ENCODE measurements around the gene PEDS1.
A peak's percentile ranks its signal among the peaks of the same experiment; 100 is the strongest.
"Not testable (repeated sequence)": the region's sequence is repeated elsewhere in the genome, so short reads cannot be mapped to it uniquely, and the experiment has no call there.

Gene PEDS1

DNA sequence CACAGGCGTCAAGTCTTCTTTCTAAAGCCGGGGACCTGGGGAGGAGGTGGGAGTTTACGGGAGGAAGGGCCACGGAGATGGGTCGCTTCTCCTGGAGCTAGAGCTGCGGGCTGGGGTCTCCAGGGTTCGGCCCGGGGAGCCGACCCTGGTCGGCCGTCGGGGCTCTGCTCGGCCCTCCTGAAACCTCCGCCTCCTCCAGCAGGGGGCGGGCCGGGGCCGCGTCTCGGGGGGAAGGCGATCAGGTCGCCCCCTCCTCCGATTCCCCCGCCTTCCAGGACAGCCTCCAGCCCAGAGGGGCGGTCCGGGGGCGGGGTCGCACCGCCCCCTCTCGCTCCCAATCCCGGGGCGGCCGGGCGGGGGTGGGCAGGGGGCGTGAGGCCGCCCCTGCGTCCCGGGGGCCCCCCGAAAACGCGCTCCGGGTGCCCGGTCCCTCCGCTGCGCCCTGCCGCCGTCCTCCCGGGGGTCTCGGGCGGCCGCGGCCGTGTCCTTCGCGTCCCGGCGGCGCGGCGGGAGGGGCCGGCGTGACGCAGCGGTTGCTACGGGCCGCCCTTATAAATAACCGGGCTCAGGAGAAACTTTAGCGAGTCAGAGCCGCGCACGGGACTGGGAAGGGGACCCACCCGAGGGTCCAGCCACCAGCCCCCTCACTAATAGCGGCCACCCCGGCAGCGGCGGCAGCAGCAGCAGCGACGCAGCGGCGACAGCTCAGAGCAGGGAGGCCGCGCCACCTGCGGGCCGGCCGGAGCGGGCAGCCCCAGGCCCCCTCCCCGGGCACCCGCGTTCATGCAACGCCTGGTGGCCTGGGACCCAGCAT, 36.9 kb upstream of the PEDS1 start, which contains the start of gene CEBPB:
TSS of gene CEBPB (plus strand) at position 580 of the 814 bp plus-strand sequence. CDS start at position 784, 204 bp downstream.
- peak; percentile 82 for DNase-seq (ENCODE audit: low spot score)

DNA sequence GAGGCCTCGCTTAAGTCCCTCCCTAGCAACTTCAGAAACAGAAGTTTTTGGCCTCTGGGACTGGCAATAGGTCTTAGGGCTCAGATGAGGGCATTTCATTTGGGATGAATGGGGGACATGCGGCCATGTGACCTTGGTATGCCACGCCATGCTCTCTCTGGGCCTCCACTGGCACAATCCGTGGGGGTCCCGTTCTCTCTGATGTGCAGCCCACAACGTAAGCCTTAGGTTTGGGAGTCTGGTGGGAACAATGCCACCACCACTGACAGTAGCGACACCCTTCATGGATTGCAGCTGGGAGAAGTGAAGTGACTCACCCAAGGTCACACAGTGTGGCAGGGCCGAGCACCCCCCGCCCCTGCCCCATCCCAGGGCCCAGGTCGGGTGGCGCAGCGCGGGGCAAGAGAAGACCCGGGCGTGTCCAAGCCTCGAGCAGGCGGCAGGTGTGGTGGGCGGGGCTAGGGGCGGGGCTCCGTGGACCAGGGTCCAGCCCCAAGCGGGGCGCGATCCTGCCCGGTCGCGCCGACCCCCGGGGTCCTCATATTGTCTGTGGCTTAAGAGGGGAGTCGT, 36.2 kb upstream of the PEDS1 start:
- peak; percentile 5 for DNase-seq (ENCODE audit: low spot score)

DNA sequence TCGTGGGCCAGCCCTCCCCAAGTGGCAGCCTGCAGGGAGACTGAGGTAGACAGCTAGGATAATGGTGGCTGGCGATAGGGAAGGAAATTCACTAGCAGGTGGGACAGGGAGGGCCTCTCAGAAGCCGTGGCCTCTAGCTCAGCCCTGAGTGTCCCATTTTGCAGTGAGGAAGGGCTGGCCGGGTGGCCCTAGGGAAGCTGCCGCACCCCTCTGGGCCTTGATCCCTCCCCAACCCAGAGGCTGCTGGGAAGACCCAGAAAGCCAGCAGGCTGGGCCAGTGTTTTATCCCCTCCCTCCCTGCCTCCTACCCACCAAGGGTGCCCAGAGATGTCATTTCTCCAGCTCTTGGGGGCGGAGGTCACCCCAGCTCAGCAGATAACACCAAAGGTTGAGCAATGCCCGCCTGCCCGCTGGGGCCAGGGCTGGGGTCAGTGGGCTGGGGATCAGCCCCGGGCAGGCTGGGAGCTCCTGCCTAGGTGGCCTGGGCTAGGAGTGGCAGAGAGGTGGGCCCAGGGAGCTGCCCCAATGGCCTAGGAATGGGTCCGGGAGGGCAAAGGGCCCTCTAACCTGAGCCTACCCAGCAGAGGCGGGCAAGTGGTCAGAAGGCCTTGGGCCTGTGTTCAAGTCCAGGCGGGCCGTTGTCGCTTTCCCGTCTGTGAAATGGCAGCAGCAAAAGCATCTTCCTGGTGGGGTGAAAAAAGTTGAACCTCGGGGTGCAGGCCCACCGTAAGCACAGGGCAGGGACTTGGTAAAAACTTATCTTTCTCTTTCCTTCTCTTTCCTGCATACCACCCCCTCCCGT, 35.6 kb upstream of the PEDS1 start:
- DNase-seq (ENCODE audit: low spot score), result no peak

DNA sequence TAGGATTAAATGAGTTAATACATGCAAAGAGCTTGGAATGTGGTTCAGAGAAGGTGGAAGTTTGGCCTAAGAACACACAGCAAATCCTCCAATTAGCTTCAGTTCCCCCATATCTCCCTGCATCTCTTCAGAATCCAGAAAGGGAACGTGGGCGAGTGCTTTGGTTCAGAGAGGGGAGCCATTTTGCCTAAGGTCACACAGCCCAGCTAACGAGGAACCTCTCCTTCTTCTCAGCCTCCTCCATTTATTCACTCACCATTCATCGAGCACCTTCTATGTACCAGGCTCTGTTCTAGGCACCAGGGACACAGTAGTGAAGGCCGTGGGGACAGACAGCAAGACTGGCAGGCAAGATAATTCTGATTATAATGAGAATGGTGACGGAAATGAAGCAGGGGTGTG, 34.8 kb upstream of the PEDS1 start:
- no peak for DNase-seq (ENCODE audit: low spot score)

DNA sequence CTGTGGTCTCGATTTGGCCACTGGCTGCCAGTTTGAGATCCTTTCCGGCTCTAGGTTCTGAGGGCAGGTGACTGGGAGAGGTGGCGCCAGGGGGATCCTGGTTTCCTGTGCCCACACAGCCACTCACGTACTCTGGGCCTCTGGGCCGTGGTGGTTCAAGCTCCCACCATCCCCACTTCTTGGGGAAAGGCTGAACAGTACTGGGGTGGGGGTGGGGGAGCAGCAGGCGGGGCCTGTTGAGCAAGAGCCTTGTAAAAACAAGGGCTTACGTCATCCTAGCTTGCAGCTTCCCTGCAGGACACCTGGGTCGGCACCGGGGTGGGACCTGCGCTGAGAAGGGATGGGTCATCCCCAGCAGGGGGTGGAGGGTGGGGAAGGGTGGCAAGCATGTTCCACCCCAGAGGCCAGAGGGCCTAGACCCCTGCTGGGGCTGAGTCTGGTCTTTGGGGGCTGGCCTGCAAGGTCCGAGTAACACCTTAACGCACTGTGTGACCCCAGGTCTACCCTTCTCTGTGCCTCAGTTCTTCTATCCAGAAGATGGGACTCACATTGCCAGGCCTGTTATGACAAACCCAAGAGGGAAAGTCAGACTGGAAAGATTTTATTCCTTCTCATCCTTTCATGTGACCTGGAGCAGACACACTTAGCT, 34.0 kb upstream of the PEDS1 start:
- no peak for DNase-seq (ENCODE audit: low spot score)

DNA sequence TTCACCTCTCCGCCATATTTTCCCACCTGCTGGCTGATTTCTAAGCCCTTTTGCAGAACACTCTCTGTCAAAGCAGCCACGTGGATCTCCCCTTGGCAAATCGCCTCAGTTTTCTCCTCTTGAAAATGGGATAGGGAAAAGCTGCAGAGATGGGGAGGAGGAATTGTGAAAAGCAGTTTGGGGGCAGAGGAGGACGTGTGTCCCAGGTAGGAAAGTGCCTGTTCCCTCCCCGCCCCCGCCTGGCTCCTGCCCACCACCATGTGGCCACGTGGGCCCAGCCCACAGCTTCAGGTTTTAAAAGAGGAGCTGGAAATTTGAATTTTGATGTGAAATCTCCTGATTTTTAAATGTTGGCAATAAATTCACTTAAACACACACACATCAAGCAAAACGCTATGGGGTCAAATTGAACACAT, 33.5 kb upstream of the PEDS1 start:
- DNase-seq (ENCODE audit: low spot score), result no peak

DNA sequence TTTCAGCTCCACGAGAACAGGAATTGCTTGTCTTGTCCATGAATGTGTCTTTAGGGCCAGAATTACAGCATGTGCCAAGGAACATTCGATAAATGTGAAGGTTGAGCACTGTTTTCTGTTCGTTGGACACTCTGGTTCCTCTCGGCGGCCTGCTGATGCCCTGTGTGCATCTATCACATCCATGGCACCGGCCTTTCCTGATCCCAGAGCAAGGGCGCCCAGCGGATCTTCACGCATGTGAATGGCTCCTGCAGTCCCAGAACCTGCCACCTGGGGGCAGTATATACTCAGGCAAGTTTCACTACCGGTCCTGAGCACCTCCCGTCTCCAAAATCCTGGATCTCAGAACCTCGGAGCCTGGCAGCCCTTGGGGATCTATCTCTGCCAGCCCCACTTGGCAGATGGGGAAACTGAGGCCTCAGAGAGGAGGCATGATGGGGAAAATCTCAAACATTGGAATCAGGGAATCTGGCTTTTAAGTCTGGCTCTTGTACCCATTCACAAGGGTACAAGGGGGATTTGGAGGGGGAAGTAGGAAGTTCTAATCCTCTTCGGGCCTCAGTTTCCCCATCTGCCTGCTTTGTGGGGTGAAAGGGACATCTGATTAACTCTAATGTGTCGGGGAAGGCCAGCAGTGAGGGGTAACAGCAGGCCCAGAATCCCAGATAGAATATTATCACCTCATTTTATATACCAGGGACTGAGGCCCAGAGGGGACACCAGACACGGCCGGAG, 32.8 kb upstream of the PEDS1 start:
- peak; percentile 83 for DNase-seq (ENCODE audit: low spot score)

DNA sequence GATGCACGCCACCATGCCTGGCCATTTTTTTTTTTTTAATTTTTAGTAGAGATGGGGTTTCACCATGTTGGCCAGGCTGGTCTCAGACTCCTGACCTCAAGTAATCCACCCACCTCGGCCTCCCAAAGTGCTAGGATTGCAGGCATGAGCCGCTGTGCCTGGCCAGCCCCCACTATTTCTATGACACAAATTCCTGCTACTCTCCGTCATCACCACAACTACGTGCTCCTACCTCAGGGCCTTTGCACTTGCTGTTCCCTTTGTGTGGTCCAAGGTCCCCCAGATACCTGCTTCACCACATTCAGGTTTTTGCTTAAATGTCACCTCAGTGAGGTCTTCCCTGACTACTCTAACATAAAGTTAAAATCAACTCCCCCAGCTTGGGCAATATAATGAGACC, 31.9 kb upstream of the PEDS1 start:
- no peak for DNase-seq (ENCODE audit: low spot score)

DNA sequence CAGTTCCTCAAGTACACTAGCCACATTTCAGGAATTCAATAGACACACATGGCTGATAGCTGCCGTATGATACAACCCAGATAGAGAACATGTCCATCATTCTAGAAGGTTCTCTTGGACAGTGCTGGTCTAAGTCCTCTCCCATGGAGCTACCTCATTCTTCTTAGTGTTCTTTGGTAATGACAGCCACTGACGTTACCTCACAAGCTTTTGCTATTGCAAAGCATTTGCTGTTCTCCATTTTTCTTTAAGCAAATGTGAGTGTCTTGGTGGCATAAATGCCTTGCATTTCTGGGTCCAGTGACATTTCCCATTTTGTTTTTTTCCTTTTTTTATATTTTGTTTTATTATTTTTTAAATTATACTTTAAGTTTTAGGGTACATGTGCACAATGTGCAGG, 28.8 kb upstream of the PEDS1 start:
- DNase-seq (ENCODE audit: low spot score), result no peak

DNA sequence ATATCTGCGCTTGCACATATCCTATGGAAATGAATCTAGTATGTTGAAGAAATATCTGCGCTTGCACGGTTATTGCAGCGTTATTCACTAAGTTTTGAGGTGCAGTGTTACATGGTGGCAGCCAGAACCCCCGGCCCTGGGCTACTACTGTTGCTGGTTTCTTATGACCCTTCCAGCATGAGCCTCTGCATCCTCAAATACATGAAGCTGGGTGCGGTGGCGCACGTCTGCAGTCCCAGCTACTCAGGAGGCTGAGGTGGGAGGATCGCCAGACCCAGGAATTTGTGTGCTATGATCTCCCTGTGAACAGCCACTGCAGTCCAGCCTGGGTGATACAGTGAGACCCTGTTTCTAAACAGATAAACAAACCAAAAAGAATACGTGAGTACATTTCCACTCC, 27.8 kb upstream of the PEDS1 start:
- DNase-seq (ENCODE audit: low spot score), result no peak

DNA sequence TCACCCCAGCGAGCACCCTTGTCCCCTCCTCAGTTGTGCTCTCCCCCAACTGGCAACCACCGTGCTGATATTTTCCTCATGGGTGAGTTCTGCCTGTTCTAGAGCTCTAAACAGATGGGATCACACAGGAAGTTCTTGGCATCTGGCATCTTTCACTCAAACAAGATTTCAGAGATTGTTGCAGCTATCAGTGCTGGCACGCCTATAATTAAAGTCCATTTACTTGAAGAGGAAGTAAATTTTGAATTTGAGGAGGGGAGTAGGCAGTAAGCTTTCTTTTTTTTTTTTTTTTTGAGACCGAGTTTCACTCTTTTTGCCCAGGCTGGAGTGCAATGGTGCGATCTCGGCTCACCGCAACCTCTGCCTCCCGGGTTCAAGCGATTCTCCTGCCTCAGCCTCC, 25.1 kb upstream of the PEDS1 start:
- DNase-seq (ENCODE audit: low spot score), result not testable (repeated sequence)

DNA sequence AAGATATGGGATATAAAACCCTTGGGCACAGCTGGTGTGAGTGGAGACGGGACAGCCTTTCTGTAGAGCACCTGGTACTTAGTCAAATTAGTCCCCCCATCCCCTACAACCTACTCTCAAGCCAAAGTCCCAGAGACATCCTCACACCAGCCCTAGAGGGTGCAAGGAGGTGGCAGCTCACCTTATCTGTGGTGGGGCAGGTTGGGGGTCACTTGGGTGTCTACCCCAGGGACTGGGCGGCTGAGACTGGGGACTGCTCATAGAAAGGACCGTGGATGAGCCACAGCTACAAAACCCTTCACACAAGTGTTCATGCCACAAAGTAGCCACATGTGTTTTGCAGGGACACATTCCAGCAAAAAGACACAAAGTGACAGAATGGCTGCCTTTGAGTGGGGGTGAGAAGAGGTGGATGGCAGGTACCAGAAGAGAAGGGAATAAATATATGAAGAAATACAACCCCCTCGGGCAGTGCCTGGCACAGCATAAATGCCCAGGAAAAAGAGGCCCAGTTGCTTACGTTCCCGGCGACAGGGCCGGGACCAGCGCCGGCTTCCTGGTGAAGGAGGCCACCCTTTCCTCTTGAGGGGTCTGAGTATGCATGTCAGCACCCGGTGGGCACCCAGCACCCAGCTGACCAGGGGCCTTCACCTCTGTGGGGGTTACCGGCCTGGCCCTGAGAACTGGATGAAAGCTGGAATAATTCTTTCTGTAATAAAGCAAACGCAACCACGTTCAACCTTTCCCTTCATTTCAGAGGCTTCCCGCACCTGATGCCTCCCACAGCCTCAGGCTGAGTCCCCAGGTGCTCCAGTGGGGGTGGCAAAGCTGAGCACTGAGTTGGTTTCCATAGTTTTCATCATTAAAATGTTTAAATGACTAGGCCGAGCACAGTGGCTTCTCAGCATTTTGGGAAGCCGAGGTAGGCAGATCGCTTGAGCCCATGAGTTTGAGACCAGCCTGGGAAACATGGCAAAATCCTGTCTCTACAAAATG, 22.7 kb upstream of the PEDS1 start:
- DNase-seq (ENCODE audit: low spot score), result no peak

DNA sequence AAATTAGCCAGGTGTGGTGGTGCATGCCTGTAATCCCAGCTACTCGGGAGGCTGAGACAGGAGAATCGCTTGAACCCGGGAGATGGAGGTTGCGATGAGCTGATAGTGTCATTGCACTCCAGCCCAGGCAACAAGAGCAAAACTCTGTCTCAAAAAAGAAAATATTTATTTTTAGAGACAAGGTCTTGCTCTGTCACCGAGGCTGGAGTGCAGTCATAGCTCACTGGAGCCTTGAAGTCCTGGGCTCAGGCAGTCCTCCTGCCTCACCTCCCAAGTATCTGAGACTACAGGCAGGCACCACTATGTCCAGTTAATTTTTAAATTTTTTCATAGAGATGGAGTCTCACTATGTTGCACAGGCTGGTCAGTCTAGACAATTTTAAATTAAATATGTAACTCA, 20.9 kb upstream of the PEDS1 start:
- DNase-seq (ENCODE audit: low spot score), result no peak

DNA sequence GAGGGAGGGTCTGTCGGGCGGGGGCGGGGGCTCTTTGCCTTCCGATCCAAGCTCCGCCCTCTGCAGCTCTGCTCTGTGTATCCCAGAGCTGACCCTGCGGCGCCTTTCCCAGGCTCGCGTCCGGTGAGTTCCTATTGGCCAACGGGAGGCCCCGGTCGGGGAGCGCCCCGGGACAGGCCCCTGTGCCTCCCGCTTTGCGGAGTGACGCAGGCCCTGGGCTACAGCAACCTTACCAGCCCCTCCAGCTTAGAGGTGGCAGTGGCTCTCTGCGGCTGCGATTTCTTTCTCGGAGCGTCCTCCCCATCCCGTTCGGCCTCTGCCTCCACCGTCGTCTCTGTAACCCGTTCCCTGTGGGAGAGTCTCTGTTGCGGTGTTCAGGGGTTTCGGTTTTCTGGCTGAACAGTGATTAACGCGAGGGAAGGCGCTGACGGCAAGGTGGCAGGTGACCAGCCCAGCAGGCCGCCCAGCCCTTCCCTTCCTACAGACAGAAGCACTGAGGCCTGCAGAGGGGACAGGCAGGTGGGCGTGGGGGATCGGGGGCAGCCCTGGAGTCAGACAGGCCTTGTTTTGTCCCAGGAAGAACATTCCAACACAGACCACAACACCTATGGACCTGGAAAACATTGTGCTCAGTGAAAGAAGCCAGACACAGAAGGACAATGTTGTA, 19.0 kb upstream of the PEDS1 start:
- no peak for DNase-seq (ENCODE audit: low spot score)

DNA sequence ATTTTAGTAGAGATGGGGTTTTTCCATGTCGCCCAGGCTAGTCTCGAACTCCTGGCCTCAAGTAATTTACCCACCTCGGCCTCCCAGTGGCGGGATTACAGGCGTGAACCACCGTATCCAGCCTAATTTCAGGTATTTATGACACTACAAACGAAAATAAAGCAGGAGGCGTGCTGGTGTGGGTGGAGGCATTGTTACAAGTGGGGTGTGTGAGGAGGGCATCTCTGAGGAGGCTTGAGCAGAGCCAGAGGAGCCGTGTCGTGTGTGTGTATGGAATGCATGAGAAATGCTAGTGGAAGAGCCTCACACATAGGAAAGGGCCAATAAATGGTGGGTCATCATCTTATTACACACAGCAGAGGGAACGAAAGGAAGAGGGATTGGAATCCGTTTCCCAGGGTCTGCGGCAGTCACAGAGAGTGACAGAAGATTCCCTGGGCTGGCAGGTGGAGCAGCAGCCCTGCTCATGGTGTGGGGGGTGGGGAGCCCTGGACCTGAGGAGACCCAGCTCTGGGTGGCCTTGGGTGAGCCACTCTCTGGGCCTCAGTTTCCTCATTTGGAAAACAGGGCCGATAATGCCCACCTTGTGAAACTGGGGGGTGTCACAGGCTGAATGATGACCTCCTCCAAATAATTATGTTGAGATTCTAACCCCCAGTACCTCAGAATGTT, 17.2 kb upstream of the PEDS1 start:
- DNase-seq (ENCODE audit: low spot score), result no peak

DNA sequence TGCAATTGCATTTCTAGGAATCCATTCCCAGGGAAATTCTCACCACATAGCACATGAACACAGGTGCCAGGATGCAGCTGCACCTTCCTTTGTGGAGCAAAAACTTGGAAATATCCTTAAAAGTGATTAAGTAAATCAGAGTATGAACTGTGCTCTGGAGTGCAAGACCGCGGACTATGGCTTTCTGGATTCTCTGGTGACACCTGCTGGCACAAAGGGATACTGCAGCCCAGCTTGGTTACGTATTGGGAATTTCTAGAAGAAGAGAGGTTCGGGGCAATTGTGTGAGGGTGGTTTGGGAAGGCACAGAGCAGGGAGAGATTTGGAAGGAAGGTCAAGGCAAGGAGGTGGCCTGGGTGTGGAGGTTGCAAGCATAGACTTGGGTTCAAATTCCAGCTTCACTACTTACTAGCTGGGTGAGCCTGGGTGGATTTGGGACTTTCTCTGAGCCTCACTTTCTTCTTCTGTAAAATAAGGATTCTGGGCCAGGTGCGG, 15.9 kb upstream of the PEDS1 start:
- DNase-seq (ENCODE audit: low spot score), result peak; percentile 82

DNA sequence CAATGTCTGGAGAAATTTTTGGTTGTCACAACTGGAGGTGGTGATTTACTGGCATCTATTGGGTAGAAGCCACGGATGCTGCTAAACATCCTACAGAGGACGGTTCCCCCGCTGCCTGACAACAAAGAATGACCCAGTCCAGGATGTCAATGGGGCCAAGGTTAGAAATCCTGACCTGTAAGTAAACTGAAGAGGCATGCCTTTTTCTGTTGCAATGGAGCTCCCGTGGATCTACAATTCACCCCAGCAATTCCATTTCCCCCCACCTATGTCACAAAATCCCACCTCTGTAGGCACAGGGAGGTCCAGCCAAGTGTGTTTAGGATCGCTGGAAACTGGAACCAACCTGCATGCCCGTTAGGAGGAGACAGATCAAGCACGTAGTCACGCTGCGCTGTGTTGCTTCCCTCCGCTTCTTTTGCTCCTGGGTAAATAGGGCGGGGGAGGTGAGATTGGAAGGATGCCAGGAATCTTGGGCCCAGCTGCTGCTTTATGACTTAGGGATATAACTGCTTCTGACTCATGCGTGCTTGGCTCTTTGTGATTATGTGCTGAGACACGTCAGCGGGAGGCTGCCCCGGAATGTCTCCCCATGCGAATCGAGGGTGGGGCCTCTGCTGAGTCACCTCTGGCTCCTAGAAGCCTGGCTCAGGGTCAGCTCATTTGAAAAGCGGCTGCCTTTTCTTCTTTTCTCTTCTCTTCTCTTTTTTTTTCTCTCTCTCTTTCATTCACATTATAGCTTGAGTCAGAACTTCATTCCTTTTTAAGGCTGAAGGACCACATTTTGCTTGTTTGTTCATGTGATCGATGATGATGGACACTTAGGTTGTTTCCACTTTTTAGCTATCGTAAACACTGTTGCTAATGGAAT, 12.4 kb upstream of the PEDS1 start:
- DNase-seq (ENCODE audit: low spot score), result peak; percentile 87
